Activated naive CD4-positive, alpha-beta T cell treated with anti-CD3 and anti-CD28 coated beads, Interleukin-2, amount 50 U/mL, for 24 hours (primary cell): Measurements from ENCODE around the gene OGDH.

ENCODE experiments used
- H3K27ac Mint-ChIP-seq: one replicate; pipeline ENCODE4 v1.8.0; 2021; ENCODE audit warnings: mild to moderate bottlenecking, mixed read lengths
- H3K27me3 Mint-ChIP-seq: one replicate; pipeline ENCODE4 v1.8.0; 2021; ENCODE audit warnings: mixed read lengths
- H3K36me3 Mint-ChIP-seq: one replicate; pipeline ENCODE4 v1.8.0; 2021; ENCODE audit warnings: mixed read lengths
- H3K4me1 Mint-ChIP-seq: one replicate; pipeline ENCODE4 v1.8.0; 2021; ENCODE audit warnings: mixed read lengths
- H3K4me3 Mint-ChIP-seq: one replicate; pipeline ENCODE4 v1.8.0; 2021; ENCODE audit warnings: mild to moderate bottlenecking, mixed read lengths
- H3K9me3 Mint-ChIP-seq: one replicate; pipeline ENCODE4 v1.8.0; 2021; ENCODE audit warnings: mixed read lengths

The OGDH gene

DNA sequence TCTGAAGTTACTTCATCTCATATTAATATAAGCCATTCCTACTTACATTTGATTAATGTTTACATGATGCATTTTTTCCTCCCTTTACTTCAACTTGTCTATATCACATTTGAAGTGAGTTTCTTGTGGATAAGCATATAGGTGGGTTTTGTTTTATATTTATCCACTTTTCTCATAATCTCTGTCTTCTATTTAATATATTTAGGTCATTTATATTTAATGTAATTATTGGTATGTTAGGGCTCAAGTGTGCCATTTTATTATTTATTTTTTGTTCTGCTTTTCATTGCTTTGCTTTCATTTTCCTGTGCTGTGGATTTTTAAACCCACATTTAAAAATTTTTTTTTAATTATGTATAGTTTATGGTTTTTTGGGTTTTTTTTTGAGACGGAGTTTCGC, 54.8 kb downstream of the OGDH start:
- H3K4me1 Mint-ChIP-seq = peaks cover 13% of the 10 kb centered on the region
- H3K27me3 Mint-ChIP-seq = no peaks in the 10 kb centered on the region
- no peak overlapping the region for H3K27ac Mint-ChIP-seq
- no peak overlapping the region for H3K4me3 Mint-ChIP-seq
- H3K36me3 Mint-ChIP-seq = peaks cover 39% of the 10 kb centered on the region
- H3K9me3 Mint-ChIP-seq = peaks cover 19% of the 10 kb centered on the region

DNA sequence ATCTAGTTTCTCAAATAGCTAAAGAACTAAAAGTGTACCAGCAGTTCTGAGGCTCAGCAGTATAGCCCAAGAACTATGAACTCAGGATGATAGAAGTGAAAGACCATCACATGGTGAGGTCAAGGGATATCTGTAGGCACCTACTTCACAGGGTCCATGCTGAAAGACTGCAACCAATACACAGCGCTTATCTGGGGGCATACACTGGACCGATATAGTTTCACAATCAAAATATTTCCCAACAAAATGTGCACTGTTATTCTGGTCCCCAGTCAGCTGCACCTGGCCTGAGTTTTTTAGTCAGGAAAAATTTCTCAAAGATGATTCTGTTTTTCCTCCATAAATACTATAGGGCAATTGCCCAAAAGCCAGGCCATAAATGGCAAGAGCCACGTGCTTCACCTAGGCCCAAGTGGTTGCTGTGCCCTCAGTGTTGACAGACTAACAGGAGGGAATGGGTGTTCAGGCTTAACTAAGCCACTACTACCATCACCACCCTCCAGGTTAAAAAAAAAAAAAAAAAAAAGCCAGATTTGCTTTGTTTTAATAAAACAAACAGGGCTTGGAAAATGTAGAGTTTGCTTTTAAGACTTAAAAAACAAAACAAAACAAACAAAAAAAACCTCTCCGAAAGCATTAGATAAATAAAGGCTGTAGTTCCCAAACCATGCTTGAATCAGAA, 58.5 kb downstream of the OGDH start:
- no peaks in the 10 kb centered on the region for H3K27me3 Mint-ChIP-seq
- H3K4me3 Mint-ChIP-seq = no peak overlapping the region
- peaks cover 6% of the 10 kb centered on the region for H3K4me1 Mint-ChIP-seq
- H3K36me3 Mint-ChIP-seq = peaks cover 25% of the 10 kb centered on the region
- peaks cover 11% of the 10 kb centered on the region for H3K9me3 Mint-ChIP-seq
- H3K27ac Mint-ChIP-seq = no peak overlapping the region

DNA sequence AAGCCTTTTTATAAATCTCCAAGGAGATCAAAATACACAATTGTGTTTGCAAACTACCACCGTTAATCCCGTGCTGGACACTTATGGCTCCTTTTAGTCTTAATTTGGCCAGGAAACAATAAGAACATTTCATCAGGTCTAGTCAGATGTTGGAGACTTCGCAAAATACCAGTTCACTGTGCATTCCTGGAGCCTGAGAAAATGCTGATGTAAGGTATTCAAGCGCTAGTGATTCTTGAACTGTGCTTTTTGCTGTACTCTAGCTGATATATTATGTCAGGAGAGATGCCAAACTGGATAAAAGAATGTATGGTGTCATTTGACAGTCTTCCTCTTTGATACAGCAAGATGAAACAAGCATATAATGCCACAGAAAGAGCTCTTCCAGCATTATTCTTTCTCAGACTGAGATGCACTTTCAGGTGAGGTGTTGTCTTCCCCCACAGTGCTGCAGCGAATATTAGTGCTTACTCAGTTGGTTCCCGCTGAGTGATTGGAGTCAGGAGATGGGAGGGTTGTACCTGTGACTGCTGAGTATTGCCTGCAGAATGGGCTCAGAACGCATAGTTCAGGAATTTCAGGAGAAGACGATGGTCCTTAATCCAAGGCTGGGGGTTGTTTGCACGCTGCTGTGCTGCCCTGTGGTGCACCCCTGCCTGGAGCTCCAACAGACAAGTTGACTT, 59.2 kb downstream of the OGDH start:
- Mint-ChIP-seq H3K27me3 (no peaks in the 10 kb centered on the region), H3K27ac (no peak overlapping the region), H3K4me1 (peaks cover 8% of the 10 kb centered on the region), H3K9me3 (peaks cover 5% of the 10 kb centered on the region), H3K4me3 (no peak overlapping the region), H3K36me3 (peaks cover 22% of the 10 kb centered on the region)

DNA sequence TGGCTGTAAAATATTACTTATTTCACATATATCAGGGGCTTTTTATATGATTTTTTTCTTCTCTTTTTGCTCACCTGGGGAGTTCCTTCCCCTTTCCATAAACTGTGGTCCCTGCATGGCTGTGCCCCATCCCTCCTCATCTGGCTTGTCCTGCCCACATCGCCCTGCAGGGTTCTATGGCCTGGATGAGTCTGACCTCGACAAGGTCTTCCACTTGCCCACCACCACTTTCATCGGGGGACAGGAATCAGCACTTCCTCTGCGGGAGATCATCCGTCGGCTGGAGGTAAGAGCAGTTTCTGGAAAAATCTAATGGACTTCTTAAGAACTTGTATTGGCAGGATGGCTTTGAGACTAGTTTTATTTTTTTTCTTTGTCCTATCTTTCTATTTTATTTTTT, 60.1 kb downstream of the OGDH start:
- Mint-ChIP-seq H3K27me3 (no peaks in the 10 kb centered on the region), H3K4me3 (no peak overlapping the region), H3K4me1 (peaks cover 8% of the 10 kb centered on the region), H3K36me3 (peaks cover 18% of the 10 kb centered on the region), H3K27ac (no peak overlapping the region), H3K9me3 (no peaks in the 10 kb centered on the region)

DNA sequence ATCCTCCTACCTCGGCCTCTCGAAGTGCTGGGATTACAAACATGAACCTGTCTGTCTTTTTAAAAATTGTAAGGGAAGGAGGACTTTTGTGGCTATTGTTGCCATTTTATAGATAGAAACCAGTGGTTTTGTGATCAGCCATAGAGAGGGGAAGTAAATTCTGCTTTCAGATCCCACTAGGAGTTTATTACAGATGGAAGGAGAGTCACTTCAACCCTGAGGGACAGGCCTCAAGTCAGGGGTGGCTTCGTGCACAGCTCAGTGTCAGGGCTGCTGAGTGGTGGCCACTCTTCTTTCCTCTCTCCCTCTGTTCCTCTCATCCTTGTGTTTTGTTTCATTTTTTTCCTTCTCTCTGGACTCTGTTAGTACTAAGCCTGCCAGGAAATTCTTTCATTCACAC, 60.8 kb downstream of the OGDH start:
- Mint-ChIP-seq H3K36me3 (peaks cover 18% of the 10 kb centered on the region), H3K27me3 (no peaks in the 10 kb centered on the region), H3K9me3 (no peaks in the 10 kb centered on the region), H3K4me1 (peaks cover 8% of the 10 kb centered on the region), H3K4me3 (no peak overlapping the region), H3K27ac (no peak overlapping the region)

DNA sequence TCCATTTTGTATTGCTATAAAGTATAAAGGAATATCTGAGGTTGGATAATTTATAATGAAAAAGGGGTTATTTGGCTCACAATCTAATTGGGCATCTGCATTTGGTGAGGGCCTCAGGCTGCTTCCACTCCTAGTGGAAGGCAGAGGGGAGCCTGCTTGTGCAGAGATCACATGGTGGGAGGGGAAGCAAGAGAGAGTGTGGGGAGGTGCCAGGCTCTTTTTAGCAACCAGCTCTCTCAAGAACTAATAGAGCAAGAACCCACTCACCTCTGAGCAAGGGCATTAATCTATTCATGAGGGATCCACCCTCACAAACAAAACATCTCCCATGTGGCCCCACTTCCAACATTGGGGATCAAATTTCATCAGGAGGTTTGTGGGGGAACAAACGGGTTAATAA, 64.6 kb downstream of the OGDH start:
- no peak overlapping the region for H3K27ac Mint-ChIP-seq

DNA sequence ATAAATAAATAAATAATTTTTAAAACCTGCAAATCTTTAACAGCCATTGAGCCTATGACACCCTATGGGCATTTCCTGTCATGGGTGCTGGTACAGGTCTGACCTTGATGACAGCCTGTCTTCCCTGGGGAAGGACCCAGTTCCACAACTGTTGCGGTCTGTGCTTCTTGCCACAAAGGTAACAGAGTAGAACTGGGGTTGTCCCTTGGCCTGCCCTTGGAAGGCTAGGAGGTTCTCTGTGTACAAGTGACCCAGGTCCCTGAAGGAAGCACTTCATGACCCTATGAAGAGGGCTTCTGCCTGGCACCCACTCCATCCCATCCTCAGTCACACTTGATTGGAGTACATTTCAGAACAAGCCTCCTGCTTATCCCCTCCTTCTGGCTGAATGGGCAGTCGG, 66.9 kb downstream of the OGDH start:
- no peaks in the 10 kb centered on the region for H3K27me3 Mint-ChIP-seq
- no peak overlapping the region for H3K4me3 Mint-ChIP-seq
- no peaks in the 10 kb centered on the region for H3K9me3 Mint-ChIP-seq
- H3K4me1 Mint-ChIP-seq = peaks cover 4% of the 10 kb centered on the region
- peaks cover 12% of the 10 kb centered on the region for H3K36me3 Mint-ChIP-seq
- H3K27ac Mint-ChIP-seq = no peak overlapping the region

More for the DNA sequence above, 64.6 kb downstream of the OGDH start:
- Mint-ChIP-seq H3K9me3 (no peaks in the 10 kb centered on the region), H3K36me3 (peaks cover 10% of the 10 kb centered on the region), H3K4me1 (peaks cover 4% of the 10 kb centered on the region), H3K4me3 (no peak overlapping the region), H3K27me3 (no peaks in the 10 kb centered on the region)

DNA sequence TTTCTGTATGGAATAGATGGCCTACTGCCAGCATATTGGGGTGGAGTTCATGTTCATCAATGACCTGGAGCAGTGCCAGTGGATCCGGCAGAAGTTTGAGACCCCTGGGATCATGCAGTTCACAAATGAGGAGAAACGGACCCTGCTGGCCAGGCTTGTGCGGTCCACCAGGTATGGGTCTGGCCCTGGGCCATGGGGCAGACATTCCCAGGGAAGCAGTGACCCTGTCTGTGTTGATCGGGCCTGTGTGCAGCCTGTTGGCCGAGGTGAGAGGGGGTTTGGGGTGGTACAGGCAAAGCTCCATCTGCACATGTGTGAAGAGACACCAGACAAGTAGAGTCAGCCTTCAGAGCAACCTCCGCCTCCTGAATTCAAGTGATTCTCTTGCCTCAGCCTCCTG, 67.3 kb downstream of the OGDH start:
- Mint-ChIP-seq H3K4me3 (no peak overlapping the region), H3K9me3 (no peaks in the 10 kb centered on the region), H3K27ac (no peak overlapping the region), H3K4me1 (peaks cover 4% of the 10 kb centered on the region), H3K36me3 (peaks cover 12% of the 10 kb centered on the region), H3K27me3 (no peaks in the 10 kb centered on the region)

DNA sequence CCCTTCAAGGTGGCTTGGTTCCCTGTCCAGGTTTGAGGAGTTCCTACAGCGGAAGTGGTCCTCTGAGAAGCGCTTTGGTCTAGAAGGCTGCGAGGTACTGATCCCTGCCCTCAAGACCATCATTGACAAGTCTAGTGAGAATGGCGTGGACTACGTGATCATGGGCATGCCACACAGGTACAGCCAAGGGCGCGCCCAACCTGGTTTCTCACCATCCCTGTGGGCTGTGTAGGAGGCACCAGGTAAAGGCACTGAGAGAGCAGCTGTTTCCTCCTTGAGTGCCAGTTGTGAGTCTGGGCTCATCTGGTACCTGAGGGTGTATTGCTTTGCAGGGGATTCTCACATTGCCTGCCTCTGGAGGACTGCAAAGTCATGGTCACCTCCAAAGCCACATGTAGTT, 68.0 kb downstream of the OGDH start:
- peaks cover 4% of the 10 kb centered on the region for H3K4me1 Mint-ChIP-seq
- no peak overlapping the region for H3K27ac Mint-ChIP-seq
- no peaks in the 10 kb centered on the region for H3K9me3 Mint-ChIP-seq
- no peak overlapping the region for H3K4me3 Mint-ChIP-seq
- H3K36me3 Mint-ChIP-seq = peaks cover 15% of the 10 kb centered on the region
- H3K27me3 Mint-ChIP-seq = no peaks in the 10 kb centered on the region

DNA sequence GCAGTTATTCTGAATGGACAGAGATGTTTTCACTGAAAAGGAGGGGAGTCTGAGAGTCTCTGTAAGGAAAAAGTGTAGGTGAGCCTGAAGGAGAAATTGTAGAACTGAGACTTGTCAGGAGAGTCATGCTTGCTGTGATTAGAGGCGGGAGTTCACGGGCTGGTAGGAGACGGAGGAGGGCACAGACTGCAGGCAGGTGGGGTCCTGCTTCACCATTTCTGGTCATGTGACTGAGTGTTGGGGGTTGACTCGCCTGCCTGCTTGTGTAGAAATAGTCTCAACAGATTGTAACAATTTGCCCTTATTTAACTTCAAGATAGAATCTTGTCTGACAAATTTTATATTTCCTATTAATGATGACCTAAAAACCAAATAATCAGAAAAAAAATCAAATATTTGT, 70.3 kb downstream of the OGDH start:
- H3K27me3 Mint-ChIP-seq = no peaks in the 10 kb centered on the region
- H3K4me1 Mint-ChIP-seq = no peaks in the 10 kb centered on the region
- no peak overlapping the region for H3K27ac Mint-ChIP-seq
- peaks cover 7% of the 10 kb centered on the region for H3K36me3 Mint-ChIP-seq
- H3K4me3 Mint-ChIP-seq = no peak overlapping the region
- H3K9me3 Mint-ChIP-seq = no peaks in the 10 kb centered on the region

DNA sequence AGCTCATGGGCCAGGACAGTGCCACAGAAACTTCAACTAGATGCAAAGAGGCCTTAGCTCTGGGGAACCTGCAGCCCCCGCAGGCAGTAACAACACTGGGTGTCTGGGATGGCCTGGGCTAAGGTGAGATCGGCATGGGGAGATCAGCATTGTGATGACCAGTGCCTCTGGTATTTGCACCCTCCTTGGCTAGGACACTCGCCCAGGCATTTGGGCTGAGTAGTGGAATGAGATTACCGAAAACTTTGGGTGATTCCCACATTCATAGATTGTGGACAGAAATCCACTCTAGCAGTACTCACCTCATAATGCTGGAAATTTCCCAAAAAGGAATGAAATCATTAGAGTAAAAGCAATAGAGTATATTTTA, 71.7 kb downstream of the OGDH start:
- H3K4me3 Mint-ChIP-seq = no peak overlapping the region
- no peak overlapping the region for H3K27ac Mint-ChIP-seq
- peaks cover 7% of the 10 kb centered on the region for H3K36me3 Mint-ChIP-seq
- no peaks in the 10 kb centered on the region for H3K9me3 Mint-ChIP-seq
- no peaks in the 10 kb centered on the region for H3K27me3 Mint-ChIP-seq
- no peaks in the 10 kb centered on the region for H3K4me1 Mint-ChIP-seq

DNA sequence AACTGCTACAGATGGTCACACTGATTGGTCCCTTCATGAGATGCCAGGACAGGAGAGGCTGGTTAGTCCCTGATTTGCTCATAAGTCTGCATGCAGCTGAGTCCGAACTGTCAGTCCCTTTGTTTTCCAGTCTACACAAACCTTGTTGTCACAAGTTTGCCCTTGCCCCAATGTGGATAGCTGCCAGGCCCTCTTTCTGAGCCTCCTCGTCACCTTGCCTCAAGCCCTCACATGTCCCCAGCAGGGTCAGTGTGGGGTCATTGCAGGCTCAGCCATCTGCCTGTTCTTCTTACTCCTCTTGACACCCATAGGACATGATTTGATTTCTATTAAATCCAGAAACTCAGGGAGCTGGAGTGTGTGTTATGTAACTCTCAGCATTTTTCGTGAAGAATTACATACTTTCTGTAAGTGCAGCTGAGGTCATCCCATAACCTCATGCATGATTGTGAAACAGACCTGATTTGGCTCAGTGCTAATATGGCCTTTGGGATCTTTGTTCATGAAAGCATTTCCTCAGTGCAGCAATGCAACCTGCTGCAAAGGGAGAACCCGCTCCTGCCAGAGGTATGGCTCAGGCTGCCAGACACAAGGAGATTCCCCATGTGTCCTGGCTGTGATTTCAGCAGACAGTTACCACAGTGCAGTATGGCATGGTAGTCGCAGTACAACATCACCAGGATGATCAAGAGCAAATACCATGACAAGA, 72.2 kb downstream of the OGDH start:
- Mint-ChIP-seq H3K27me3 (no peaks in the 10 kb centered on the region), H3K36me3 (peaks cover 7% of the 10 kb centered on the region), H3K27ac (peak overlapping the region; percentile 0), H3K4me1 (no peaks in the 10 kb centered on the region), H3K9me3 (no peaks in the 10 kb centered on the region), H3K4me3 (no peak overlapping the region)

DNA sequence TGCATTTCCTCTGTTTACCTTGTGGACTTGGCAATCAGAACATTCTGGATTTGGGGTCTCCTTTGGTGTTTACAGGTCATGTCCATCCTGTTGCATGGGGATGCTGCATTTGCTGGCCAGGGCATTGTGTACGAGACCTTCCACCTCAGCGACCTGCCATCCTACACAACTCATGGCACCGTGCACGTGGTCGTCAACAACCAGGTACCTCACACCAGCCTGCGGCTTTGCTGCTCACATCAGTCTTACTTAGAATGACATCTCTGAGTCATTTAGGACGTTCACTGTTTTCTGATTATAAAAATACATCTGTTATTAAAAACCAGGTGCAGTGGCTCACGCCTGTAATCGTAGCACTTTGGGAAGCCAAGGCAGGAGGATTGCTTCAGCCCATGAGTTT, 75.2 kb downstream of the OGDH start:
- Mint-ChIP-seq H3K9me3 (no peaks in the 10 kb centered on the region), H3K36me3 (peaks cover 14% of the 10 kb centered on the region), H3K27ac (no peak overlapping the region), H3K27me3 (no peaks in the 10 kb centered on the region), H3K4me1 (no peaks in the 10 kb centered on the region), H3K4me3 (no peak overlapping the region)

DNA sequence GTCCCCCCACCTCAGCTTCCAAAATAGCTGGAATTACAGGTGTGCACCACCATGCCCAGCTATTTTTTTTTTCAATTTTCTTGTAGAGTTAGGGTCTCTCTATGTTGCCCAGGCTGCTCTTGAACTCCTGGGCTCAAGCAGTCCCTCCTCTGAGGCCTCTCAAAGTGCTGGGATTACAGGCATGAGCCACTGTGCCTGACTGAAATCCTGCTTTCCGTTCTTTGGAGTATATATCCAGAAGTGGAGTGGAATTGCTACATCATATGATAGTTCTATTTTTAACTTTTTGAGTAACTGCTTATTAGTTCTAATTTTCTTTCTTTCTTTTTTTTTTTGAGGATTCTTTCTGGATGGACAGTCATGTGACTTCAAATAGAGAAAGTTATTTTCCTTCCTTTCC, 79.3 kb downstream of the OGDH start:
- no peak overlapping the region for H3K27ac Mint-ChIP-seq

DNA sequence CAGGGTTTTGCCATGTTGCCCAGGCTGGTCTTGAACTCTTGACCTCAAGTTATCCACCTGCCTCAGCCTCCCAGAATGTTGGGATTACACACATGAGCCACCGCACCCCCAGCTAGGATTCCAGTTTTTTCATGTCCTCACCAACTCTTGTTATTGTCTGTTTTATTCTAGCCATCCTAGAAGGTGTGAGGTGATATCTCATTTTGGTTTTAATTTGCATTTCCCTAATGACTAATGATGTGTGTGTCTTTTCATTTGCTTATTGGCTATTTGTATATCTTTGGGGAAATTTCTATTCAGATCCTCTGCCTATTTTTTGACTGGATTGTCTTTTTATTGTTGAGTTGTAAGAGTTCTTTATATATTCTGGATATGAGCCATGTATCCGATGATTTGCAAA, 83.0 kb downstream of the OGDH start:
- no peaks in the 10 kb centered on the region for H3K27me3 Mint-ChIP-seq

More for the DNA sequence above, 79.3 kb downstream of the OGDH start:
- H3K4me1 Mint-ChIP-seq = peaks cover 8% of the 10 kb centered on the region
- no peaks in the 10 kb centered on the region for H3K27me3 Mint-ChIP-seq
- H3K4me3 Mint-ChIP-seq = no peak overlapping the region
- H3K9me3 Mint-ChIP-seq = no peaks in the 10 kb centered on the region
- H3K36me3 Mint-ChIP-seq = peaks cover 13% of the 10 kb centered on the region

DNA sequence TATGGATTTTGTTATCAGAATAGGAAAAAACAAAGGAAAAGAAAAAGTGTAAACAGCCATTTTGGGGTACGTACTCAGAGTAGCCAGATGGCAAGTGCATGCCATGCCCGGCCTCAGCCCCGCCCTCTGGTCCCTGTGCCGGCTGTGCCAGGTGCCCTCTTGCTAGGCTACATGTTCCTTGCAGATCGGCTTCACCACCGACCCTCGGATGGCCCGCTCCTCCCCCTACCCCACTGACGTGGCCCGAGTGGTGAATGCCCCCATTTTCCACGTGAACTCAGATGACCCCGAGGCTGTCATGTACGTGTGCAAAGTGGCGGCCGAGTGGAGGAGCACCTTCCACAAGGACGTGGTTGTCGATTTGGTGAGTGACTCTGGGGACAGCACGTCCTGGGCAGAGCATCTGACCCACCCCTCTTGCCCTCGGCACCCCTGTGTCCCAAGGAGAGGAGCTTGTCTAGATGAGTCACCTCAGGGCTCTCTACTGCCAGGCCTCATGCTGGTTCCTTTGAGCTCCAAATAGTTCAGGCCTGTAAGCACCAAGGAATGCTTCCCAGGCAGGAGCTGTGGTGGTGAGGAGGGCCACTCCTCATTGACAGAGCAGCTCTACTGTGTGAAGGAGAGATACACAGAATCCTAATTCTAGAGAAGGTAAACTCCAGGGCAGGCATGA, 87.3 kb downstream of the OGDH start:
- Mint-ChIP-seq H3K27me3 (no peaks in the 10 kb centered on the region), H3K4me3 (no peak overlapping the region), H3K36me3 (peaks cover 20% of the 10 kb centered on the region), H3K27ac (no peak overlapping the region), H3K9me3 (no peaks in the 10 kb centered on the region), H3K4me1 (peaks cover 8% of the 10 kb centered on the region)

More for the DNA sequence above, 83.0 kb downstream of the OGDH start:
- peaks cover 15% of the 10 kb centered on the region for H3K36me3 Mint-ChIP-seq
- H3K9me3 Mint-ChIP-seq = no peaks in the 10 kb centered on the region
- H3K4me1 Mint-ChIP-seq = peaks cover 8% of the 10 kb centered on the region
- H3K4me3 Mint-ChIP-seq = no peak overlapping the region
- H3K27ac Mint-ChIP-seq = peak overlapping the region; percentile 73
